GM12878 (cell line): ENCODE results near the gene KIFC1. TPM values are rescaled to one million over a fixed set of nuclear protein-coding genes. Genes with fewer than 3 reads are reported as not detected.

ENCODE experiments used
- ATAC-seq: fragments of 200-7000 bp; cut with Tn5 transposase; 3 replicates; pipeline ENCODE4 v1.9.1; 2020; ENCODE audit warnings: mild to moderate bottlenecking, moderate library complexity
- BruUV-seq: library from RNA; stranded (reverse); fragments of 400-500 nt; replicated peaks from 2 replicates; lab custom pipeline; 2021; lab: Mats Ljungman, UMichigan
- CTCF ChIA-PET: fragments of 300-600 bp; sonication (Branson Sonifier 250); formaldehyde crosslinking; extraction: SDS; loops from one replicate; lab custom pipeline; 2021; ENCODE audit warnings: inconsistent platforms; lab: Yijun Ruan, JAX
- POLR2A ChIA-PET: fragments of 350-600 bp; formaldehyde crosslinking; extraction: SDS; loops from one replicate; lab custom pipeline; 2021; ENCODE audit warnings: inconsistent platforms; lab: Charles Lee
- RAD21 ChIA-PET: fragments of 300-600 bp; sonication (Branson Sonifier 250); formaldehyde crosslinking; loops from one replicate; lab custom pipeline; 2023; ENCODE audit warnings: antibody characterized with exemption; ENCODE audit not compliant: unreplicated experiment; lab: Charles Lee
- SMC1A ChIA-PET: fragments of 300-600 bp; sonication (Branson Sonifier 250); formaldehyde crosslinking; loops from one replicate; lab custom pipeline; 2023; ENCODE audit not compliant: unreplicated experiment, uncharacterized antibody; lab: Charles Lee
- DNase-seq: peaks from one replicate; pipeline ENCODE4 v3.0.0-alpha.2; 2011; ENCODE audit warnings: low read depth, low spot score
- FAIRE-seq: peaks from 3 replicates; lab custom pipeline; 2011; peaks lifted over from hg19 to GRCh38; lab: Jason Lieb, UNC
- H2AFZ ChIP-seq: 2 replicates; pipeline ENCODE4 v1.6.0; 2011; ENCODE audit warnings: low read depth, low read length, control low read depth; ENCODE audit not compliant: control insufficient read depth
- H3K27ac ChIP-seq: 2 replicates; pipeline ENCODE4 v1.5.1; 2011; ENCODE audit warnings: control low read depth; ENCODE audit not compliant: control insufficient read depth, insufficient read depth
- H3K27me3 ChIP-seq, 2 experiments: replicated peaks in 1 of 2; 2 replicates each; pipeline versions ENCODE4 v1.6.0 to v1.6.1; 2011; ENCODE audit warnings: low read length in 1 of 2; ENCODE audit not compliant: control insufficient read depth in 2 of 2, insufficient read depth in 2 of 2
- H3K36me3 ChIP-seq, 2 experiments: 2 replicates each; pipeline ENCODE4 v1.5.1; 2011; ENCODE audit warnings: low read length in 1 of 2; ENCODE audit not compliant: control insufficient read depth in 2 of 2, insufficient read depth in 2 of 2
- H3K4me1 ChIP-seq: 2 replicates; pipeline ENCODE4 v1.6.1; 2011; ENCODE audit warnings: mild to moderate bottlenecking, low read length, moderate library complexity, mixed read lengths; ENCODE audit not compliant: control insufficient read depth, insufficient read depth
- H3K4me2 ChIP-seq: 2 replicates; pipeline ENCODE4 v1.6.0; 2011; ENCODE audit warnings: control low read depth; ENCODE audit not compliant: control insufficient read depth, insufficient read depth
- H3K4me3 ChIP-seq: fragments of 200-600 bp; sonication (generic); 2 replicates; pipeline ENCODE4 v1.5.1; 2016
- H3K79me2 ChIP-seq: 2 replicates; pipeline ENCODE4 v1.6.0; 2011; ENCODE audit warnings: low read length; ENCODE audit not compliant: control insufficient read depth, insufficient read depth
- H3K9ac ChIP-seq: 2 replicates; pipeline ENCODE4 v1.8.0; 2011; ENCODE audit warnings: low read length, control low read depth, mixed read lengths; ENCODE audit not compliant: control insufficient read depth, insufficient read depth
- H3K9me3 ChIP-seq: replicated peaks from 3 replicates; pipeline ENCODE4 v1.5.1; 2011; ENCODE audit warnings: mild to moderate bottlenecking, low read length; ENCODE audit not compliant: control insufficient read depth, insufficient read depth
- H4K20me1 ChIP-seq: 2 replicates; pipeline ENCODE4 v1.6.0; 2011; ENCODE audit not compliant: control insufficient read depth, insufficient read depth
- CREM ChIP-seq: IDR thresholded peaks from 2 replicates; pipeline ENCODE4 v1.6.1; 2014; ENCODE audit warnings: antibody characterized with exemption, low read depth
- CTCF ChIP-seq, 3 experiments: IDR thresholded peaks in 2 of 3; conservative IDR thresholded peaks in 1 of 3; 2 replicates each; pipeline ENCODE4 v1.5.1; 2011; ENCODE audit warnings: low read depth in 3 of 3, low read length in 3 of 3, mild to moderate bottlenecking in 3 of 3, control low read depth in 2 of 3, moderate library complexity in 2 of 3, inconsistent platforms in 1 of 3, mixed read lengths in 1 of 3; ENCODE audit not compliant: control insufficient read depth in 2 of 3, insufficient read depth in 1 of 3; ENCODE audit errors: extremely low read depth in 1 of 3
- HSF1 ChIP-seq: fragments of 150-350 bp; IDR thresholded peaks from 2 replicates; pipeline ENCODE4 v1.6.1; 2014; ENCODE audit warnings: mild to moderate bottlenecking, low read depth, low read length
- MYB ChIP-seq: fragments of 150-350 bp; IDR thresholded peaks from 2 replicates; pipeline ENCODE4 v1.6.1; 2014; ENCODE audit warnings: mild to moderate bottlenecking, low read depth, low read length, borderline replicate concordance
- NR2C2 ChIP-seq: IDR thresholded peaks from 2 replicates; pipeline ENCODE4 v1.6.1; 2011; ENCODE audit warnings: borderline replicate concordance, low read depth; ENCODE audit not compliant: control insufficient read depth, insufficient read length
- POLR2AphosphoS2 ChIP-seq: IDR thresholded peaks from 2 replicates; pipeline ENCODE4 v1.6.1; 2011; ENCODE audit warnings: low read depth, mild to moderate bottlenecking, low read length, improper control_type of control experiment, moderate library complexity
- POLR2AphosphoS5 ChIP-seq: IDR thresholded peaks from 2 replicates; pipeline ENCODE4 v1.6.1; 2011; ENCODE audit warnings: mild to moderate bottlenecking, low read length, inconsistent platforms
- RAD51 ChIP-seq: fragments of 450-650 bp; IDR thresholded peaks from 2 replicates; pipeline ENCODE4 v1.6.1; 2016; ENCODE audit warnings: moderate library complexity, mild to moderate bottlenecking, inconsistent platforms
- TBL1XR1 ChIP-seq: IDR thresholded peaks from 2 replicates; pipeline ENCODE4 v1.6.1; 2012; ENCODE audit warnings: low read depth, low read length, improper control_type of control experiment
- ZNF24 ChIP-seq: fragments of 450-650 bp; IDR thresholded peaks from 2 replicates; pipeline ENCODE4 v1.6.1; 2017; ENCODE audit warnings: antibody characterized with exemption, mild to moderate bottlenecking
- ZNF384 ChIP-seq: IDR thresholded peaks from 2 replicates; pipeline ENCODE4 v1.6.1; 2012; ENCODE audit warnings: low read depth, mild to moderate bottlenecking, low read length, improper control_type of control experiment, borderline replicate concordance
- WGBS: methylation state at CpG from one replicate; pipeline ENCODE4 v1.1.6; 2016; ENCODE audit warnings: low lambda C conversion rate; ENCODE audit not compliant: insufficient replicate concordance, insufficient coverage; ENCODE audit errors: missing lambda C conversion rate; 5-methylcytosine and 5-hydroxymethylcytosine counted together
- in situ Hi-C: fragments of 300-500 bp; cut with MboI; formaldehyde crosslinking; loops from 9 replicates; pipeline ENCODE4 v1.14.3; 2018; ENCODE audit warnings: mixed read lengths
- intact Hi-C: fragments of 100-400 bp; cut with micrococcal nuclease; formaldehyde crosslinking; loops from one replicate; pipeline ENCODE4 v1.14.2; 2022; ENCODE audit not compliant: unreplicated experiment
- polyA plus RNA-seq, 11 experiments: library from polyadenylated mRNA; depleted of rRNA in 4 of 11; unstranded in 6 of 11; stranded (reverse) in 5 of 11; fragments of >200 nt; fragmentation: Nextera tagmentation in 4 of 11; fragmentation: Illumina TruSeq in 1 of 11; extraction: Ambion mirVana in 4 of 11; extraction: Trizol in 1 of 11; gene quantifications; 1 replicate in 1 of 11; 2 replicates in 10 of 11; pipeline versions ENCODE4 v1.2.1 to v1.2.3, GENCODE V29; 2011 to 2016; ENCODE audit warnings: inconsistent platforms in 2 of 11, missing spikeins in 2 of 11, low read depth in 1 of 11
- total RNA-seq, 4 experiments: library from RNA; depleted of rRNA in 3 of 4; stranded (reverse); fragments of >200 nt in 3 of 4; fragmentation: Illumina TruSeq in 1 of 4; extraction: Trizol in 1 of 4; gene quantifications; 2 replicates each; pipeline versions ENCODE4 v1.2.1 to v1.2.3, GENCODE V29; 2013 to 2021

KIFC1 gene
- total and polyA plus RNA-seq, 10 of the 15 experiments (the other 5 are each of a cell fraction or from before 2014, with no cell fraction given), result 1.8 to 87.4 (median 54.4) TPM

- 91% methylated on average over 14 of the region's 14 CpGs for WGBS
- intact Hi-C loops (no loop called here), in situ Hi-C loops (no loop called here)
- Histone ChIP-seq H3K36me3 (peaks cover 0 to 4% of the 10 kb centered on the region in 2 experiments; a peak in 2 of 4 replicates), H3K27me3 (no peaks in the 10 kb centered on the region), H3K4me3 (no peak overlapping the region), H2AFZ (no peak overlapping the region), H3K4me2 (no peak overlapping the region), H3K9me3 (no peaks in the 10 kb centered on the region), H3K4me1 (peaks cover 23% of the 10 kb centered on the region), H3K27ac (no peak overlapping the region), H4K20me1 (no peaks in the 10 kb centered on the region; the same call in 1 of the 2 replicates), H3K79me2 (peaks cover 32% of the 10 kb centered on the region), H3K9ac (no peak overlapping the region)
- ChIA-PET CTCF (interaction anchor here (1.3 to 5.3 kb wide), 4 partner anchors 12 to 77 kb away, joined by 3 to 25 read pairs (median 6); no protein-coding TSS in a partner anchor), SMC1A (no interaction called here), RAD21 (no interaction called here), POLR2A (no interaction called here)
- TF ChIP-seq HSF1 (no peak), POLR2AphosphoS2 (peak; percentile 22; the same call in 1 of the 2 replicates), NR2C2 (no peak), TBL1XR1 (no peak), POLR2AphosphoS5 (0 out of 2 replicates have a peak, but pooled peaks have one; percentile 23), ZNF384 (no peak), CREM (no peak), RAD51 (no peak), MYB (no peak), ZNF24 (no peak), CTCF (IDR thresholded peaks at IDR 0.05 in 2 of 3, conservative IDR thresholded peaks at IDR 0.05 in 1 of 3; ENCODE audit: control insufficient read depth in 2 of 3, extremely low read depth in 1 of 3, insufficient read depth in 1 of 3, low read depth in 3 of 3, low read length in 3 of 3) (no peak)
- no TSS peak for BruUV-seq
- FAIRE-seq (no peak), DNase-seq (no peak), ATAC-seq (no peak)
Measured at GRCh38 chr6:33413241-33414120, 21.9 kb downstream of the KIFC1 start.
